Psoas muscle (tissue), 8 donors: Measurements from ENCODE around the gene RGL2. TPM values are rescaled to one million over a fixed set of nuclear protein-coding genes. Genes with fewer than 3 reads are reported as not detected.
"Not testable (repeated sequence)": the region's sequence is repeated elsewhere in the genome, so short reads cannot be mapped to it uniquely, and the experiment has no call there.

ENCODE experiments used
- ATAC-seq, 4 donors: fragments of 200-7000 bp; cut with Tn5 transposase; one replicate each; pipeline ENCODE4 v1.9.1; 2020; ENCODE audit warnings: moderate library complexity in 3 of 4, mild to moderate bottlenecking in 2 of 4
- DNase-seq, 2 donors: peaks; one replicate each; pipeline ENCODE4 v3.0.0-alpha.2; 2020
- H3K27ac ChIP-seq: fragments of 200-600 bp; one replicate; pipeline ENCODE4 v1.8.0; 2022
- H3K27me3 ChIP-seq, 3 donors: fragments of 200-600 bp in 1 of 3; one replicate each; pipeline versions ENCODE4 v1.6.1 to v1.8.0; 2013 to 2022; ENCODE audit warnings: low read length in 2 of 3, mild to moderate bottlenecking in 2 of 3, moderate library complexity in 1 of 3; ENCODE audit not compliant: insufficient read depth in 3 of 3
- H3K36me3 ChIP-seq, 2 donors: fragments of 200-600 bp in 1 of 2; one replicate each; pipeline versions ENCODE4 v1.6.1 to v1.8.0; 2013 to 2022; ENCODE audit warnings: low read depth in 1 of 2, mild to moderate bottlenecking in 1 of 2, moderate library complexity in 1 of 2; ENCODE audit not compliant: insufficient read depth in 1 of 2
- H3K4me1 ChIP-seq: fragments of 200-600 bp; one replicate; pipeline ENCODE4 v1.8.0; 2022
- H3K4me3 ChIP-seq: fragments of 200-600 bp; one replicate; pipeline ENCODE4 v1.8.0; 2022; ENCODE audit warnings: mild to moderate bottlenecking
- H3K9me3 ChIP-seq: fragments of 200-600 bp; one replicate; pipeline ENCODE4 v1.8.0; 2022
- CTCF ChIP-seq: fragments of 200-600 bp; IDR thresholded peaks from one replicate; pipeline ENCODE4 v1.8.0; 2022; ENCODE audit warnings: antibody characterized with exemption
- WGBS, 3 donors: extraction: QIAGEN DNeasy Blood & Tissue Kit; methylation state at CpG; one replicate each; pipeline versions ENCODE4 v1.1.6 to v1.1.7; 2013; 5-methylcytosine and 5-hydroxymethylcytosine counted together
- intact Hi-C, 2 donors: fragments of 100-400 bp; cut with DNase I; formaldehyde crosslinking; loops; one replicate each; pipeline versions ENCODE4 v1.11.0 to v1.14.2; 2022
- polyA plus RNA-seq, 3 donors: library from polyadenylated mRNA; stranded (reverse); fragments of 200-250 nt; gene quantifications; one replicate each; pipeline ENCODE4 v1.2.3, GENCODE V29; 2013
- total RNA-seq, 4 donors: library from RNA; stranded (reverse); fragmentation: NEBNext Ultra II Directional in 2 of 4; extraction: Animal tissue kit (Norgen Biotek cat#: 25700) in 2 of 4; gene quantifications; one replicate each; pipeline versions ENCODE4 v1.2.1 to v1.2.4, GENCODE V29; 2021 to 2023
- donor health status: healthy with polysubstance abuse.
- donor health status: DM: no; HTN: no; CAD: no; lungs with moderate emphysema.
- donor health status: Bipolar disorder and iron deficiency.
- donor health status: healthy.
- donor health status: DM: yes; HTN: yes; CAD: no.
- donor health status: DM: no; HTN: no; CAD: no.
- donor health status: DM: no; HTN: no; CAD: no.
- donor health status: DM: yes; HTN: yes; CAD: no.

Gene RGL2
- total and polyA plus RNA-seq, 7 donors = 30.5 to 66.1 (median 52.1) TPM

GRCh38 chr6:33264015-33264414 is 34.7 kb downstream of the RGL2 start:
- Histone ChIP-seq H3K4me3 (no peak overlapping the region), H3K27me3 (no peaks in the 10 kb centered on the region), H3K36me3 (peaks cover 14 to 99% of the 10 kb centered on the region in 2 donors), H3K27ac (no peak overlapping the region), H3K9me3 (no peaks in the 10 kb centered on the region), H3K4me1 (no peaks in the 10 kb centered on the region)
- intact Hi-C loops = no loop called here
- DNase-seq = no peak
- no peak for TF ChIP-seq CTCF
- ATAC-seq = peak in 3 of 4 donors; percentile 14 to 31 (median 15)
- whole genome bisulfite sequencing, 3 donors = 78 to 83% (median 83%) methylated on average over 7 of the region's 7 CpGs

- ATAC-seq, H3K27ac ChIP-seq, H3K9me3 ChIP-seq, DNase-seq, H3K27me3 ChIP-seq, intact Hi-C loops, H3K4me3 ChIP-seq, H3K4me1 ChIP-seq: not testable (repeated sequence)
- WGBS, 3 donors = 97 to 98% (median 98%) methylated on average over 3 of the region's 3 CpGs
- peaks cover 14 to 97% of the 10 kb centered on the region in 2 donors for H3K36me3 ChIP-seq
These were observed 36.3 kb downstream of the RGL2 start for GRCh38 chr6:33262490-33262889.

- no peaks in the 10 kb centered on the region for H3K4me1 ChIP-seq
- TF ChIP-seq CTCF = no peak
- DNase-seq = no peak
- peaks cover 6 to 92% of the 10 kb centered on the region in 2 donors for H3K36me3 ChIP-seq
- WGBS, 3 donors = 93 to 97% (median 94%) methylated on average over 5 of the region's 5 CpGs
- H3K27me3 ChIP-seq = no peaks in the 10 kb centered on the region
- no peak for ATAC-seq
- intact Hi-C loops = no loop called here
- H3K4me3 ChIP-seq = no peak overlapping the region
- H3K27ac ChIP-seq = no peak overlapping the region
- H3K9me3 ChIP-seq = no peaks in the 10 kb centered on the region
These were observed 39.7 kb downstream of the RGL2 start for GRCh38 chr6:33259032-33259431.

- Histone ChIP-seq H3K9me3 (no peaks in the 10 kb centered on the region), H3K27me3 (no peaks in the 10 kb centered on the region), H3K36me3 (peaks cover 8 to 75% of the 10 kb centered on the region in 2 donors), H3K4me3 (no peak overlapping the region), H3K27ac (no peak overlapping the region), H3K4me1 (peaks cover 5% of the 10 kb centered on the region)
- DNase-seq = no peak
- ATAC-seq = no peak
- TF ChIP-seq CTCF = no peak
- intact Hi-C loops = no loop called here
- 90 to 98% (median 93%) methylated on average over 4 of the region's 4 CpGs for WGBS, 3 donors
These were observed 44.2 kb downstream of the RGL2 start for GRCh38 chr6:33254591-33254990.

GRCh38 chr6:33252759-33253158 is 46.0 kb downstream of the RGL2 start:
- H3K36me3 ChIP-seq = peaks cover 8 to 60% of the 10 kb centered on the region in 2 donors
- no peaks in the 10 kb centered on the region for H3K9me3 ChIP-seq
- H3K4me3 ChIP-seq = no peak overlapping the region
- peaks cover 13% of the 10 kb centered on the region for H3K4me1 ChIP-seq
- no peak for TF ChIP-seq CTCF
- intact Hi-C loops = no loop called here
- ATAC-seq = no peak
- no peak for DNase-seq
- H3K27me3 ChIP-seq = no peaks in the 10 kb centered on the region
- H3K27ac ChIP-seq = no peak overlapping the region
